ENCODE data around the gene STIL.
A peak's percentile ranks its signal among the peaks of the same experiment; 100 is the strongest.
"Not testable (repeated sequence)": the region's sequence is repeated elsewhere in the genome, so short reads cannot be mapped to it uniquely, and the experiment has no call there.

STIL gene

GRCh38 chr1:47212636-47213229 is 101.2 kb downstream of the STIL start:
- no peak overlapping the region; the same call in 1 of the 2 replicates for H3K27ac ChIP-seq
- no peak overlapping the region for H3K4me3 ChIP-seq
- H3K9me3 ChIP-seq = no peaks in the 10 kb centered on the region
- H3K4me1 ChIP-seq = peaks cover 27% of the 10 kb centered on the region
- no peaks in the 10 kb centered on the region for H4K20me1 ChIP-seq
- H3K4me2 ChIP-seq = no peak overlapping the region; the same call in 1 of the 2 replicates
- TF ChIP-seq Cebpa-rat (IDR thresholded peaks at IDR 0.05) = no peak
- no peaks in the 10 kb centered on the region for H3K27me3 ChIP-seq
- no peaks in the 10 kb centered on the region for H3K36me3 ChIP-seq
- H3K9ac ChIP-seq = no peak overlapping the region

- peak overlapping the region; percentile 51 for H3K4me2 ChIP-seq
- H3K4me1 ChIP-seq = peaks cover 27% of the 10 kb centered on the region
- H3K9me3 ChIP-seq = no peaks in the 10 kb centered on the region
- no peaks in the 10 kb centered on the region for H4K20me1 ChIP-seq
- no peaks in the 10 kb centered on the region for H3K27me3 ChIP-seq
- H3K4me3 ChIP-seq = no peak overlapping the region
- H3K27ac ChIP-seq = peak overlapping the region; percentile 42; the same call in 1 of the 2 replicates
- no peaks in the 10 kb centered on the region for H3K36me3 ChIP-seq
- no peak for TF ChIP-seq Cebpa-rat (IDR thresholded peaks at IDR 0.05)
- H3K9ac ChIP-seq = peak overlapping the region; percentile 22; the same call in 1 of the 2 replicates
These were observed 102.1 kb downstream of the STIL start for GRCh38 chr1:47211796-47212269.

DNA sequence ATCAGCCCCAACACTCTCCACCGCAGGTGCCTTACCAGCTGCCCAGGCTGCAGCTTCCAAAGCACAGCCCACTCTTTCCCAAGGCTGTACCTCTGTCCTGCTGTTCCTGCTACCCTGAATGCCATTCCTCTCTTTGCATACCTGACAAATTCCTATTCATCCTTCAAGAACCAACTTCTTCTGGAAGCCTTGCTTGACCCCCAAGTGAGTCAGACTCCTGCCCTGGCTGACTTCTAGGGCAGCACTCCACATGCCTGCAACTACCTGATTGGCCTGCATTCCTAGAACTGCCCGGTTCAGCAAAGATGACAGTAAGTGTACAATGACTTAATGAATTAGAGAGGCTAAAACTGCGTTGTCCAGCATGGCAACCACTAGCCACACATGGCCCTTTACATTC is 103.3 kb downstream of the STIL start:
- TF ChIP-seq Cebpa-rat (IDR thresholded peaks at IDR 0.05) = no peak
- H3K9ac ChIP-seq = no peak overlapping the region
- no peak overlapping the region for H3K27ac ChIP-seq
- no peak overlapping the region for H3K4me3 ChIP-seq
- H3K9me3 ChIP-seq = no peaks in the 10 kb centered on the region
- H3K27me3 ChIP-seq = no peaks in the 10 kb centered on the region
- no peak overlapping the region for H3K4me2 ChIP-seq
- no peaks in the 10 kb centered on the region for H4K20me1 ChIP-seq
- H3K4me1 ChIP-seq = peaks cover 25% of the 10 kb centered on the region
- H3K36me3 ChIP-seq = no peaks in the 10 kb centered on the region

DNA sequence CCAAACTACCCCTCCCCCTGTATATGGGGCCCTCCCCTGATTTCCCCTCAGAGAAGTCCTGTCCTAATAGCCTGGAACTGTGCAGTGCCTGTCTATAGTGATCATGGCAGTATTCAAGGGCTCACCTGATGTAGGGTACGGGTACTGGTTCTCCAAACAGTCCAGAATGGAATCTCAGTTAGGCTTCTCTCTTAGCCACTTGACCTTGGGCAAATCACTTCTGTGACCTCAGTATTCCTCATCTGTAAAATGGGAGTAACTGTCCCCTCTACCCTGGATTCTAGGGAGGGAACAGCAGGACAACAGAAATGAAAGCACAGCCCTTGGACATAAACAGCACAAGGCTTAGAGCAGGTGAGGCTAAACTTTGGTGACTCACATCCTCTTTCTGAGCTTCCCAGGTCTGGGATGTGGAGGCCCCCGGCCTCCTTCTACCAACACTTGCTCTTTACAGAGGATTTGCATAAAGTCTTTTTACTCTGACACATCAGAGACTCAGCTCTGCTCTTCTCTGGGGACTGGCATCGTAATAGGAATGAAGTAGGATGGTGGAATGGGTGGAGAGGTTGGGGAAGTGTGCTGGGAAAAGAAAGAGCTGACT is 104.1 kb downstream of the STIL start:
- Histone ChIP-seq H3K4me2 (no peak overlapping the region), H3K36me3 (no peaks in the 10 kb centered on the region), H4K20me1 (no peaks in the 10 kb centered on the region), H3K27me3 (no peaks in the 10 kb centered on the region), H3K4me1 (peaks cover 21% of the 10 kb centered on the region), H3K27ac (no peak overlapping the region), H3K9ac (no peak overlapping the region), H3K4me3 (no peak overlapping the region), H3K9me3 (no peaks in the 10 kb centered on the region)
- no peak for TF ChIP-seq Cebpa-rat (IDR thresholded peaks at IDR 0.05)

DNA sequence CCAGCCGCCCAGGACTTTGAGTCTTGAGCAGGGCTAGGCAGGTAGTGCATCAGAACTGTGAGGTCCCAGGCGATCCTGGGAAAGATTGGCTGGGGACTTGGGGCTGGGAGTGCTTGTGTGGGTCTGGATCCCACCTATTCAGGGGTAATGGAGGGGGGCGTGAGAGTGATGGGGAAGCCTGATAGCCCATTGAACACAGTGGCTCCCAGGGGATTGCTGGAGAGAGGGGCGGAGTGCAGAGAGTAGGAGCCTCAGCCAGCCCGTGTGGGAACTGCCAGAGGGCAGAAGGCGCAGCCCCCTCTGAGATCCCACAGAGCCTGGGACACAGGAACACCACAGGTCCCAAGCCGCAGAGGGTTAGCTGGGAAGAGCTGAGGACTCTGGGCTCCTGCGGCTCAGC is 104.9 kb downstream of the STIL start:
- Histone ChIP-seq H3K4me3 (no peak overlapping the region), H3K4me1 (peaks cover 14% of the 10 kb centered on the region), H3K9ac (no peak overlapping the region), H4K20me1 (no peaks in the 10 kb centered on the region), H3K4me2 (no peak overlapping the region), H3K27me3 (no peaks in the 10 kb centered on the region), H3K9me3 (no peaks in the 10 kb centered on the region), H3K27ac (no peak overlapping the region), H3K36me3 (no peaks in the 10 kb centered on the region)
- no peak for TF ChIP-seq Cebpa-rat (IDR thresholded peaks at IDR 0.05)

GRCh38 chr1:47208374-47208850 is 105.5 kb downstream of the STIL start:
- no peak overlapping the region for H3K9ac ChIP-seq
- no peak for TF ChIP-seq Cebpa-rat (IDR thresholded peaks at IDR 0.05)
- H4K20me1 ChIP-seq = no peaks in the 10 kb centered on the region
- no peaks in the 10 kb centered on the region for H3K36me3 ChIP-seq
- H3K4me3 ChIP-seq = no peak overlapping the region
- H3K4me2 ChIP-seq = no peak overlapping the region
- no peak overlapping the region for H3K27ac ChIP-seq
- no peaks in the 10 kb centered on the region for H3K9me3 ChIP-seq
- no peaks in the 10 kb centered on the region for H3K27me3 ChIP-seq
- H3K4me1 ChIP-seq = peaks cover 19% of the 10 kb centered on the region

DNA sequence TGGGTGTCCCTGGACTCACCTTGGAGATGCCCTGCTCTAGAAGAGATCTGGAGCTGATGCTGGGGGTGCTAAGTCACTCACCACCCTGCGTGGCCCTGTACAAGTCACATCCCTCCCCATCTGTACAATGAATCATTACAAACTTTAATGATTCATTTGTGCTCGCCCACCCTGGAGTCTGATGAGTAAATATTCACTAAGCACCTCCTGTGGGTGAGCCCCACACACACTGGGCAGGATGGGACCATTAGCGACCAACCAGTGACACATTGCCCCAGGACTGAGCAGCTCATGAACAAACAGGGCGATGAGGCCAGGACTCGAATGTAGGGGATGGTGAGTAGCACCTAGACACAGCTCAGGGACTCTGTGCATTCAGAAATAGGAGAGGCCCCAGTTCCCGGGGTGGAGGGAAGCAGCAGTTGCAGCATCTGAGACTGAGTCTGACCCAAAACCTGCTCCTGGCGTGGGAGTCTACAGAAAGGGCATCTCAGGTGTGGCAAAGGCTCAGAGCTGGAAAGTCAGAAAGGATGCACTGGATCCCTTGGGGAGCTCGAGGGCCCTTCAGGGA is 106.1 kb downstream of the STIL start:
- Histone ChIP-seq H3K27me3 (no peaks in the 10 kb centered on the region), H3K4me3 (no peak overlapping the region), H3K9me3 (peaks cover 4% of the 10 kb centered on the region), H3K27ac (no peak overlapping the region), H3K36me3 (no peaks in the 10 kb centered on the region), H3K4me2 (no peak overlapping the region), H3K4me1 (peaks cover 24% of the 10 kb centered on the region), H4K20me1 (no peaks in the 10 kb centered on the region), H3K9ac (no peak overlapping the region)
- no peak for TF ChIP-seq Cebpa-rat (IDR thresholded peaks at IDR 0.05)

GRCh38 chr1:47205918-47206317 is 108.0 kb downstream of the STIL start:
- H3K27me3 ChIP-seq = no peaks in the 10 kb centered on the region
- H3K4me3 ChIP-seq = no peak overlapping the region
- no peaks in the 10 kb centered on the region for H3K36me3 ChIP-seq
- H3K9ac ChIP-seq = no peak overlapping the region
- no peak overlapping the region for H3K4me2 ChIP-seq
- no peak overlapping the region for H3K27ac ChIP-seq
- peaks cover 6% of the 10 kb centered on the region for H3K9me3 ChIP-seq
- no peaks in the 10 kb centered on the region for H4K20me1 ChIP-seq
- H3K4me1 ChIP-seq = peaks cover 11% of the 10 kb centered on the region
- TF ChIP-seq Cebpa-rat (IDR thresholded peaks at IDR 0.05) = no peak

- not testable (repeated sequence) for H4K20me1 ChIP-seq
These were observed 110.4 kb downstream of the STIL start for GRCh38 chr1:47203504-47203903.

GRCh38 chr1:47201179-47201578 is 112.8 kb downstream of the STIL start:
- no peak for TF ChIP-seq Cebpa-rat (IDR thresholded peaks at IDR 0.05)
- Histone ChIP-seq H3K9ac (no peak overlapping the region), H3K27me3 (0 out of 2 replicates have a peak, but pooled peaks cover 3% of the 10 kb centered on the region), H3K27ac (no peak overlapping the region), H3K4me3 (no peak overlapping the region), H3K4me2 (no peak overlapping the region), H3K36me3 (no peaks in the 10 kb centered on the region), H3K9me3 (peaks cover 6% of the 10 kb centered on the region), H4K20me1 (no peaks in the 10 kb centered on the region), H3K4me1 (peaks cover 11% of the 10 kb centered on the region)

More at GRCh38 chr1:47203504-47203903, 110.4 kb downstream of the STIL start:
- not testable (repeated sequence) for H3K9me3 ChIP-seq, H3K4me3 ChIP-seq, H3K27ac ChIP-seq, H3K27me3 ChIP-seq, H3K36me3 ChIP-seq, H3K9ac ChIP-seq
- peaks cover 11% of the 10 kb centered on the region for H3K4me1 ChIP-seq
- H3K4me2 ChIP-seq = peak overlapping the region; percentile 46

All from BLaER1 (cell line).